HG03095 (cell line): ENCODE measurements around the gene KLHL6.
"Not testable (repeated sequence)": the region's sequence is repeated elsewhere in the genome, so short reads cannot be mapped to it uniquely, and the experiment has no call there.

Experiments used
- ATAC-seq: cut with Tn5 transposase; IDR thresholded peaks from one replicate; pipeline ENCODE4 v1.9.1; 2021; ENCODE audit warnings: moderate library complexity; ENCODE audit not compliant: unreplicated experiment

KLHL6 gene

GRCh38 chr3:183455089-183455488 lies 100.4 kb downstream of the KLHL6 start:
- no peak for ATAC-seq

- ATAC-seq: no peak
These were observed 101.4 kb downstream of the KLHL6 start for GRCh38 chr3:183454064-183454463.

- ATAC-seq: no peak
These were observed 105.7 kb downstream of the KLHL6 start for GRCh38 chr3:183449791-183450190.

- no peak for ATAC-seq
These were observed 106.1 kb downstream of the KLHL6 start for GRCh38 chr3:183449391-183449790.

GRCh38 chr3:183448369-183449128 lies 107.0 kb downstream of the KLHL6 start:
- no peak for ATAC-seq

GRCh38 chr3:183447206-183448001 lies 108.1 kb downstream of the KLHL6 start:
- ATAC-seq: peak; percentile 87

GRCh38 chr3:183446838-183447205 lies 108.7 kb downstream of the KLHL6 start:
- no peak for ATAC-seq

- no peak for ATAC-seq
These were observed 110.8 kb downstream of the KLHL6 start for GRCh38 chr3:183444748-183445147.

- no peak for ATAC-seq
These were observed 111.8 kb downstream of the KLHL6 start for GRCh38 chr3:183443395-183444385.

- ATAC-seq: no peak
These were observed 112.5 kb downstream of the KLHL6 start for GRCh38 chr3:183442994-183443393.

GRCh38 chr3:183440521-183440920 lies 115.0 kb downstream of the KLHL6 start:
- not testable (repeated sequence) for ATAC-seq

GRCh38 chr3:183439515-183439914 lies 116.0 kb downstream of the KLHL6 start:
- ATAC-seq: no peak

GRCh38 chr3:183438735-183439134 lies 116.8 kb downstream of the KLHL6 start:
- ATAC-seq: no peak

- no peak for ATAC-seq
These were observed 117.6 kb downstream of the KLHL6 start for GRCh38 chr3:183437666-183438564.
